HCT116 (cell line): ENCODE measurements around the gene MCRIP2. TPM values are rescaled to one million over a fixed set of nuclear protein-coding genes. Genes with fewer than 3 reads are reported as not detected.

Experiments used
- ATAC-seq: fragments of 200-7000 bp; cut with Tn5 transposase; 2 replicates; pipeline ENCODE4 v1.9.1; 2020; ENCODE audit warnings: mild to moderate bottlenecking, moderate library complexity
- BruUV-seq: library from RNA; stranded (reverse); fragments of 400-500 nt; replicated peaks from 2 replicates; lab custom pipeline; 2021; lab: Mats Ljungman, UMichigan
- CTCF ChIA-PET: fragments of 300-600 bp; sonication (Branson Sonifier 250); formaldehyde crosslinking; loops from one replicate; lab custom pipeline; 2021; ENCODE audit warnings: antibody characterized with exemption; lab: Charles Lee
- POLR2A ChIA-PET: fragments of 300-600, 350-600 bp; sonication (Branson Sonifier 250); formaldehyde crosslinking; loops from one replicate; lab custom pipeline; 2021; ENCODE audit warnings: antibody characterized with exemption; lab: Charles Lee
- RAD21 ChIA-PET, 2 experiments: fragments of 300-600 bp; sonication (Branson Sonifier 250); formaldehyde crosslinking; loops; one replicate each; lab custom pipeline; 2023; ENCODE audit warnings: low total read pairs in 2 of 2; ENCODE audit not compliant: uncharacterized antibody in 2 of 2, unreplicated experiment in 2 of 2, low non-redundant PET in 1 of 2; lab: Charles Lee
- DNase-seq: peaks from one replicate; pipeline ENCODE4 v3.0.0-alpha.2; 2010; ENCODE audit warnings: low read depth, low spot score
- H2AFZ ChIP-seq: fragments of 200-600 bp; shearing (Covaris generic), sonication (generic); 2 replicates; pipeline ENCODE4 v1.6.1; 2017; ENCODE audit warnings: low read depth, mixed run types, mixed read lengths, antibody characterized with exemption, low read length; ENCODE audit not compliant: poor library complexity, severe bottlenecking
- H3K27ac ChIP-seq: 2 replicates; pipeline ENCODE4 v1.5.1; 2012; ENCODE audit warnings: low read depth, low read length
- H3K27me3 ChIP-seq: fragments of 200-600 bp; sonication (generic); 2 replicates; pipeline ENCODE4 v1.6.1; 2016; ENCODE audit warnings: mixed run types, low read length, mixed read lengths; ENCODE audit not compliant: insufficient read depth
- H3K36me3 ChIP-seq, 2 experiments: fragments of 200-500 bp in 1 of 2; fragments of 200-600 bp in 1 of 2; sonication (Bioruptor generic) in 1 of 2; sonication (generic) in 1 of 2; 2 replicates each; pipeline versions ENCODE4 v1.5.1 to v1.6.1; 2014 to 2016; ENCODE audit warnings: low read length in 2 of 2, inconsistent platforms in 1 of 2, mixed read lengths in 1 of 2, mixed run types in 1 of 2; ENCODE audit not compliant: insufficient read depth in 2 of 2, control insufficient read depth in 1 of 2
- H3K4me1 ChIP-seq, 2 experiments: fragments of 200-600 bp in 1 of 2; sonication (generic) in 1 of 2; 2 replicates each; pipeline versions ENCODE4 v1.5.1 to v1.6.1; 2012 to 2017; ENCODE audit warnings: low read length in 2 of 2, inconsistent platforms in 1 of 2, mild to moderate bottlenecking in 1 of 2, mixed read lengths in 1 of 2, mixed run types in 1 of 2, moderate library complexity in 1 of 2; ENCODE audit not compliant: insufficient read depth in 2 of 2, control insufficient read depth in 1 of 2
- H3K4me2 ChIP-seq: fragments of 200-600 bp; sonication (generic); 2 replicates; pipeline ENCODE4 v1.6.1; 2017; ENCODE audit warnings: mixed run types, low read length, mixed read lengths
- H3K4me3 ChIP-seq, 2 experiments: fragments of 200-600 bp in 1 of 2; sonication (generic) in 1 of 2; replicated peaks in 1 of 2; 2 replicates each; pipeline ENCODE4 v1.5.1; 2011 to 2016; ENCODE audit warnings: low read length in 2 of 2, control low read depth in 1 of 2, low read depth in 1 of 2, mild to moderate bottlenecking in 1 of 2, mixed read lengths in 1 of 2, mixed run types in 1 of 2
- H3K79me2 ChIP-seq: fragments of 200-600 bp; sonication (generic); 2 replicates; pipeline ENCODE4 v1.6.1; 2017; ENCODE audit warnings: mild to moderate bottlenecking, mixed run types, low read length, moderate library complexity, mixed read lengths; ENCODE audit not compliant: insufficient read depth
- H3K9ac ChIP-seq: fragments of 200-600 bp; sonication (generic); 2 replicates; pipeline ENCODE4 v1.6.1; 2016; ENCODE audit warnings: low read length, mixed read lengths
- H3K9me2 ChIP-seq: fragments of 200-600 bp; sonication (generic), shearing (Covaris generic); 2 replicates; pipeline ENCODE4 v1.6.1; 2017; ENCODE audit warnings: mixed run types, mild to moderate bottlenecking, moderate library complexity; ENCODE audit not compliant: insufficient read depth
- H3K9me3 ChIP-seq, 2 experiments: fragments of 200-500 bp in 1 of 2; fragments of 200-600 bp in 1 of 2; sonication (Bioruptor generic) in 1 of 2; sonication (generic) in 1 of 2; 2 replicates each; pipeline ENCODE4 v1.6.1; 2014 to 2017; ENCODE audit warnings: low read length in 2 of 2, mixed read lengths in 2 of 2, inconsistent platforms in 1 of 2, low read depth in 1 of 2, mild to moderate bottlenecking in 1 of 2, mixed run types in 1 of 2, moderate library complexity in 1 of 2; ENCODE audit not compliant: control insufficient read depth in 1 of 2, insufficient read depth in 1 of 2
- H4K20me1 ChIP-seq: fragments of 200-600 bp; sonication (generic), shearing (Covaris generic); 2 replicates; pipeline ENCODE4 v1.6.1; 2017; ENCODE audit warnings: mixed run types, mild to moderate bottlenecking, moderate library complexity; ENCODE audit not compliant: insufficient read depth
- CBX3 ChIP-seq: IDR thresholded peaks from 2 replicates; pipeline ENCODE4 v1.6.1; 2012; ENCODE audit warnings: low read depth
- CTCF ChIP-seq, 3 experiments: fragments of 200-600 bp in 1 of 3; sonication (generic) in 1 of 3; IDR thresholded peaks in 2 of 3; conservative IDR thresholded peaks in 1 of 3; 2 replicates each; pipeline ENCODE4 v1.5.1; 2012 to 2017; ENCODE audit warnings: low read depth in 2 of 3, low read length in 2 of 3, antibody characterized with exemption in 1 of 3, borderline replicate concordance in 1 of 3, control low read depth in 1 of 3, mild to moderate bottlenecking in 1 of 3, mixed read lengths in 1 of 3, mixed run types in 1 of 3, moderate library complexity in 1 of 3; ENCODE audit not compliant: insufficient read depth in 1 of 3
- FOSL1 ChIP-seq: IDR thresholded peaks from 2 replicates; pipeline ENCODE4 v1.6.1; 2012; ENCODE audit warnings: low read depth
- JUND ChIP-seq: IDR thresholded peaks from 2 replicates; pipeline ENCODE4 v1.6.1; 2012
- POLR2AphosphoS5 ChIP-seq: IDR thresholded peaks from 2 replicates; pipeline ENCODE4 v1.6.1; 2011; ENCODE audit warnings: mild to moderate bottlenecking, low read depth, low read length, moderate library complexity
- SP1 ChIP-seq: IDR thresholded peaks from 2 replicates; pipeline ENCODE4 v1.6.1; 2012; ENCODE audit warnings: low read depth
- TCF7L2 ChIP-seq: IDR thresholded peaks from 2 replicates; pipeline ENCODE4 v1.7.0; 2011; ENCODE audit warnings: borderline replicate concordance, inconsistent platforms; ENCODE audit not compliant: insufficient read depth, insufficient read length; ENCODE audit errors: extremely low read depth
- YY1 ChIP-seq: IDR thresholded peaks from 2 replicates; pipeline ENCODE4 v1.6.1; 2011; ENCODE audit warnings: low read length, low read depth, moderate library complexity, mild to moderate bottlenecking; ENCODE audit not compliant: insufficient replicate concordance; ENCODE audit errors: extremely low read depth
- ZBTB33 ChIP-seq: IDR thresholded peaks from 2 replicates; pipeline ENCODE4 v1.6.1; 2011; ENCODE audit warnings: mild to moderate bottlenecking, low read length, moderate library complexity; ENCODE audit not compliant: insufficient replicate concordance; ENCODE audit errors: extremely low read depth
- ZFX ChIP-seq: fragments of 450-650 bp; IDR thresholded peaks from 2 replicates; pipeline ENCODE4 v1.6.1; 2017
- ZNF274 ChIP-seq: fragments of 200-500 bp; sonication (Bioruptor generic); IDR thresholded peaks from 2 replicates; pipeline ENCODE4 v1.6.1; 2014; ENCODE audit warnings: mild to moderate bottlenecking, low read depth, low read length, inconsistent platforms
- intact Hi-C: fragments of 100-400 bp; cut with micrococcal nuclease; formaldehyde crosslinking; loops from 2 replicates; pipeline ENCODE4 v1.10.0; 2022
- total RNA-seq: library from RNA; stranded (reverse); gene quantifications from one replicate; pipeline ENCODE4 v1.2.1, GENCODE V29; 2021; ENCODE audit not compliant: unreplicated experiment

MCRIP2 gene
- total RNA-seq, 1 experiment from 2014 or later, result 34.9 TPM

GRCh38 chr16:635573-636205 is 5.9 kb upstream of the MCRIP2 start:
- TF ChIP-seq YY1 (no peak), ZFX (peak; percentile 78)
- TF ChIP-seq, all 23 proteins: peak for 1
- Histone ChIP-seq H4K20me1 (no peaks in the 10 kb centered on the region), H3K36me3 (no peaks in the 10 kb centered on the region), H3K27me3 (no peaks in the 10 kb centered on the region), H3K79me2 (peaks cover 15% of the 10 kb centered on the region; the same call in 1 of the 2 replicates), H3K4me2 (peak overlapping the region; percentile 76), H3K27ac (peak overlapping the region; percentile 72), H2AFZ (no peak overlapping the region), H3K9ac (peak overlapping the region; percentile 81), H3K4me3 (peak overlapping the region; percentile 61 to 67), H3K9me3 (no peaks in the 10 kb centered on the region), H3K4me1 (peaks cover 3 to 15% of the 10 kb centered on the region in 2 experiments; a peak in 3 of 4 replicates), H3K9me2 (no peaks in the 10 kb centered on the region)
- RAD21 ChIA-PET, result no interaction called here
- DNase-seq, result no peak
- CTCF ChIA-PET, result interaction anchor here (1.4 kb wide), 1 partner anchor 25 kb away, joined by 3 read pairs; no protein-coding TSS in a partner anchor
- intact Hi-C loops, result no loop called here
- ATAC-seq, result peak; percentile 2; the same call in 1 of the 2 replicates
- BruUV-seq, result no TSS peak
- POLR2A ChIA-PET, result interaction anchor here (1.0 kb wide), 1 partner anchor 108 kb away, joined by 4 read pairs; the partner anchor contains the start of gene CAPN15

GRCh38 chr16:636206-637080 is 5.2 kb upstream of the MCRIP2 start, which contains the start of gene METTL26:
Gene METTL26, minus strand, starts transcription at chr16:636305. Its CDS starts 15 bp downstream, at chr16:636290.
- no TSS peak for BruUV-seq
- TF ChIP-seq JUND, result no peak
- TF ChIP-seq ZBTB33, result no peak
- TF ChIP-seq SP1, result peak; percentile 83
- peak; percentile 41 for TF ChIP-seq TCF7L2
- peak; percentile 79 for TF ChIP-seq POLR2AphosphoS5
- no peak for TF ChIP-seq FOSL1
- no peak for TF ChIP-seq CTCF (IDR thresholded peaks at IDR 0.05 in 2 of 3, conservative IDR thresholded peaks at IDR 0.05 in 1 of 3; ENCODE audit: borderline replicate concordance in 1 of 3, insufficient read depth in 1 of 3, low read depth in 2 of 3, low read length in 2 of 3)
- no peak for TF ChIP-seq CBX3
- no peak for TF ChIP-seq ZNF274
- peak; percentile 4; the same call in 1 of the 2 replicates for TF ChIP-seq ZFX

More at GRCh38 chr16:636206-637080, 5.2 kb upstream of the MCRIP2 start, which contains the start of gene METTL26:
- Histone ChIP-seq H3K9me3 (no peaks in the 10 kb centered on the region), H3K4me2 (peak within 1 kb of the TSS; percentile 76), H3K27ac (peak within 1 kb of the TSS; percentile 72), H2AFZ (no peak within 1 kb of the TSS), H3K4me3 (peak within 1 kb of the TSS; percentile 61 to 67), H3K9me2 (no peaks in the 10 kb centered on the region), H3K36me3 (no peaks in the 10 kb centered on the region), H4K20me1 (no peaks in the 10 kb centered on the region), H3K79me2 (peaks cover 15% of the 10 kb centered on the region; the same call in 1 of the 2 replicates), H3K9ac (peak within 1 kb of the TSS; percentile 81), H3K4me1 (peaks cover 0 to 13% of the 10 kb centered on the region in 2 experiments; a peak in 3 of 4 replicates), H3K27me3 (no peaks in the 10 kb centered on the region)
- POLR2A ChIA-PET, result interaction anchor here (1.0 to 1.1 kb wide), 2 partner anchors 109 to 235 kb away, joined by 3 to 4 read pairs; partner anchors contain the start of genes CAPN15 and DECR2
- RAD21 ChIA-PET, result no interaction called here
- CTCF ChIA-PET, result interaction anchor here (1.4 kb wide), 1 partner anchor 24 kb away, joined by 3 read pairs; no protein-coding TSS in a partner anchor
- peak; percentile 63 for DNase-seq
- intact Hi-C loops, result no loop called here
- peak; percentile 85 for ATAC-seq
